Fibroblast of villous mesenchyme (primary cell): ENCODE results near the gene NPDC1. TPM values are rescaled to one million over a fixed set of nuclear protein-coding genes. Genes with fewer than 3 reads are reported as not detected.

ENCODE experiments used
- DNase-seq: peaks from one replicate; pipeline ENCODE4 v3.0.0-alpha.2; 2010; ENCODE audit warnings: low read depth
- H3K4me3 ChIP-seq: 2 replicates; pipeline ENCODE4 v1.5.1; 2011; ENCODE audit warnings: low read depth, mild to moderate bottlenecking, low read length
- total RNA-seq: library from RNA; depleted of rRNA; stranded (reverse); fragments of >200 nt; gene quantifications from 2 replicates; pipeline ENCODE4 v1.2.3, GENCODE V29; 2012
- TF ChIP-seq, protein P1 (sequence below): IDR thresholded peaks from 2 replicates; pipeline ENCODE4 v1.5.1; 2012; ENCODE audit warnings: low read depth, mild to moderate bottlenecking, low read length; ENCODE audit not compliant: insufficient read depth

The NPDC1 gene
- total RNA-seq, 1 donor = 13.0 TPM

DNA sequence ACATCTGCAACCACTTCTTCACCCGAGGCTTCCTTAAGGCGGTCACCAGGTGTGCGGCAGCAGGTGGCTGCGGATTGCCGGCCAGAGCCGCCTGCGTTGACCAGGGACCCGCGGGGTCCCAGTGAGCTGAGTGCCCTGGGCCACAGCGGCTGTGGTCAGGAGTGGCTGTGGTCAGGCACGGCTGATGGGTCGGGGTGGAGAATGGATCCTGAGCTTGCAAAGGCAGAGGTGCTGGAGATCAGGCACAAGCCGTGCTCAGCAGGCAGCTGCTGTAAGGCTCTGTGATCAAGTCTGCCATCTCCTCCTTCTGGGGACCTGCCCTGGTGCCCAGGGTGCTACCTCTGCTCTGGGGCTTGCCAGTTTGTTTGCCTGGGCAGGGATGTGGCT, 33.4 kb upstream of the NPDC1 start:
- TF ChIP-seq, protein P1, sequence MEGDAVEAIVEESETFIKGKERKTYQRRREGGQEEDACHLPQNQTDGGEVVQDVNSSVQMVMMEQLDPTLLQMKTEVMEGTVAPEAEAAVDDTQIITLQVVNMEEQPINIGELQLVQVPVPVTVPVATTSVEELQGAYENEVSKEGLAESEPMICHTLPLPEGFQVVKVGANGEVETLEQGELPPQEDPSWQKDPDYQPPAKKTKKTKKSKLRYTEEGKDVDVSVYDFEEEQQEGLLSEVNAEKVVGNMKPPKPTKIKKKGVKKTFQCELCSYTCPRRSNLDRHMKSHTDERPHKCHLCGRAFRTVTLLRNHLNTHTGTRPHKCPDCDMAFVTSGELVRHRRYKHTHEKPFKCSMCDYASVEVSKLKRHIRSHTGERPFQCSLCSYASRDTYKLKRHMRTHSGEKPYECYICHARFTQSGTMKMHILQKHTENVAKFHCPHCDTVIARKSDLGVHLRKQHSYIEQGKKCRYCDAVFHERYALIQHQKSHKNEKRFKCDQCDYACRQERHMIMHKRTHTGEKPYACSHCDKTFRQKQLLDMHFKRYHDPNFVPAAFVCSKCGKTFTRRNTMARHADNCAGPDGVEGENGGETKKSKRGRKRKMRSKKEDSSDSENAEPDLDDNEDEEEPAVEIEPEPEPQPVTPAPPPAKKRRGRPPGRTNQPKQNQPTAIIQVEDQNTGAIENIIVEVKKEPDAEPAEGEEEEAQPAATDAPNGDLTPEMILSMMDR = no peak
- H3K4me3 ChIP-seq = no peak overlapping the region
- DNase-seq = no peak

DNA sequence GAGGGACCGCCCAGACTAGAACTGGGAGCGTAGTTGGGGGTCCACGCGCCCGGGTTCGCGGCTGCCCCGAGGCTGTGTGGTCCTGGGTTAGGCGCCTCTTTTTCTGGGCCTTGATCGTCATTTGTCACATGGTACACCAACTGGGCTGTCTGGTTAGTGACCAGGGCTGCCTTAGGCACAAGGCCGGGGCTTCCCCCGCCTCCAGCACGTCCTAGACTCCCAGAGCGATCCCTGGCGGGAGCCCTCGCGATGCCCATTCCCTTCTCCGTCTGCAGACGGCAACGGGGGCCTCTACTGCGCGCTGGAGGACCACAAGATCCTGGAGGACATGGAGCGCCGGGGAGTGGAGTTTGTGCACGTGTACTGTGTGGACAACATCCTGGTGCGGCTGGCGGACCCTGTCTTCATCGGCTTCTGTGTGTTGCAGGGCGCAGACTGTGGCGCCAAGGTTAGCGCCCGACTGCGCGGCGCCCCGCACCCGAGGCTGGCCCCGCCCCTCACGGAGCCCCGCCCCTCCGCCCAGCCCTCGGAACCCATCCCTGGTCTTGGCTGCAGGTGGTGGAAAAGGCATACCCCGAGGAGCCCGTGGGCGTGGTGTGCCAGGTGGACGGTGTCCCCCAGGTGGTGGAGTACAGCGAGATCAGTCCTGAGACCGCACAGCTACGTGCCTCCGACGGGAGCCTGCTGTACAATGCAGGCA, 32.9 kb upstream of the NPDC1 start:
- TF ChIP-seq, protein P1 = no peak
- no peak for DNase-seq
- H3K4me3 ChIP-seq = peak overlapping the region; percentile 76

DNA sequence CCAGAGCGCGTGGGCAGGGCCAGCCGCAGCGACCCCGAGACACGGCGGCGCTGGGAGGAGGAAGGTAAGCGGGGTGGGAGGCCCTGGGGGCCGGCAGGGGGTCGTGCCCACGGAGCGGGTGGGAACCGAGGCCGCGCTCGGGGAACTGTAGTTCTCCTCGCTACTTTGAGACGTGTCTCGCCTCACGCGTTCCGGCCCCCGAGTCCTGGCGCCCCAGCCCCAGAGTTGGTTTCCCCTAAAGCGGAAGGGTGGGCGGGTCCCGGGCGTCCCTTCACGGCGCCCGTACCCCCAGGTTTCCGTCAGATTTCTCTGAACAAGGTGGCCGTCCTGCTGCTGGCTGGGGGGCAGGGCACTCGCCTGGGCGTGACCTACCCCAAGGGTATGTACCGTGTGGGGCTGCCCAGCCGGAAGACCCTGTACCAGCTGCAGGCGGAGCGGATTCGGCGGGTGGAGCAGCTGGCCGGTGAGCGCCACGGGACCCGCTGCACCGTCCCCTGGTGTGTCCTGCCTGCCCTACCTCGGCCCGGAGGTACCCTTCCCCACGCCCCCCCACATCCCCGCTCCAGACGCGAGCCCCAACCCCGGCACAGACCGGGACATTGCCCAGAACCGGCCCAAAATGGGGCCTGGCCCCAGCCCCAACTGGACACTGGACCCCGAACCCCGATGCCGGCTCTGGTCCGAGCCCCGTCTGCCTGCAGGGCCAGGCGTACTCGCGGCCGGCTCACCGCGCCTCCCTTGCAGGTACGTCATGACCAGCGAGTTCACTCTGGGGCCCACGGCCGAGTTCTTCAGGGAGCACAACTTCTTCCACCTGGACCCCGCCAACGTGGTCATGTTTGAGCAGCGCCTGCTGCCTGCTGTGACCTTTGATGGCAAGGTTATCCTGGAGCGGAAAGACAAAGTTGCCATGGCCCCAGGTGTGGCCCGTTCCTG, 32.0 kb upstream of the NPDC1 start:
- TF ChIP-seq, protein P1 = no peak
- H3K4me3 ChIP-seq = peak overlapping the region; percentile 76
- no peak for DNase-seq

DNA sequence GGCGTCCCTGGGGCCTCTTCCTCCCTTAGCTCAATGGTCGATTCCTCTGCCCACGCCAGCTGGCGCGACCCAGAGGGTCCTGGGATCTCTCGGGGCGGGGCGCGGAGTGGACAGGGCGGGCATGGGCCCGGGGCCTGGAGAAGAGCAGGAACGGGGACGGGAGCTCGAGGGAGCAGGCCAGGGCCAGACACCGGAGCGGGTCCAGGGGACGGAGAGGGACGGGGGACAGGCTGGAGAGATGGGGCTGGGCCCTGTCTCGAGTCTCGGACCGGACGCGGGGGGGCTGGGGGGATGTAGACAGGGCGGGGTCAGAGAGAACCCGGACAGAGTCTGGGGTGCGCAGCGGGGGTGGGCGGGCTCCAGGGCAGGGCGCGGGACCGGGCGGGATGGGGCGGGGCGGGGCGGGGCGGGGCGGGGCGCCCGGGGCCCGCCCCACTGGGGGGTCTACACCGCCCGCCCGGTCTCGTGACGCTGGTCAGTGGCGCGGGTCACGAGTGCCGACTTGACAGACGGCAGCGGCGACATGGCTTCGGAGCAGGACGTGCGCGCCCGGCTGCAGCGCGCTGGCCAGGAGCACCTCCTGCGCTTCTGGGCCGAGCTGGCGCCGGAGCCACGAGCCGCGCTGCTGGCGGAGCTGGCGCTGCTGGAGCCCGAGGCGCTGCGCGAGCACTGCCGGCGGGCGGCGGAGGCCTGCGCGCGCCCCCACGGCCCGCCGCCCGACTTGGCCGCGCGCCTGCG, 31.2 kb upstream of the NPDC1 start, which contains the start of gene UAP1L1:
Gene UAP1L1, plus strand, starts transcription at position 508 of the 738 bp plus-strand sequence. Its CDS starts 16 bp downstream, at position 524.
- TF ChIP-seq, protein P1 = no peak
- DNase-seq = peak; percentile 78
- peak within 1 kb of the TSS; percentile 76 for H3K4me3 ChIP-seq

DNA sequence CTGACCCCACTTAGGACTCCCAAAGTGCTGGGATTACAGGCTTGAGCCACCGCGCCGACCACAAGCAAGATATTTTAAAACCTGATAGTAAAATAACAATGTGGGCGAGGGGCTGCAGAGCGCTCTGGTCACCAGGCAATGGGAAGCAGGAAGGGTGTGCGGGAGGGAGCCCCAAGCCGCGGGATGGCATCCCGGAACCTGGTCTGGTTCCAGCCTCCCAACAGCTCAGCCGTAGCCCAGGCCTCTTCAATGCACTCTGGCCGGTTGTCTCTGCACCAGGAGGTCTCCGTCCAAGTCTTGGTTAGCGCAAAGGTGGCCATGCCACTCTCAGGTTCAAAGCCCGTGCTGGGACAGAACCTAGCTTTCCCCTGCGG, 30.6 kb upstream of the NPDC1 start:
- TF ChIP-seq, protein P1 = no peak
- peak overlapping the region; percentile 76 for H3K4me3 ChIP-seq
- DNase-seq = no peak

DNA sequence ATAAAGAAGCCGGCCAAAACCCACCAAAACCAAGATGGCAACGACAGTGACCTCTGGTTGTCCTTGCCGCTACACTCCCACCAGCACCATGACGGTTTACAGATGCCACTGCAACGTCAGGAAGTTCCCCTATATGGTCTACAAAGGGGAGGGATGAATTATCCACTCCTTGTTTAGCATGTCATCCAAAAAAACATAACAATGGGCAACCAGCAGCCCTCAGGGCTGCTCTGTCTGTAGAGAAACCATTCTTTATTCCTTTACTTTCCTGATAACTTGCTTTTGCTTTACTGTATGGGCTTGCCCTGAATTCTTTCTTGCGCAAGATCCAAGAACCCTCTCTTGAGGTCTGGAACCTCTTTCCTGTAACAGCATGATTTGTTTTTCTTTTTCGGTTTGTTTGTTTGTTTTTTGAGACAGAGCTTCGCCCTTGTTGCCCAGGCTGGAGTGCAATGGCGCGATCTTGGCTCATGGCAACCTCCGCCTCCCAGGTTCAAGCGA, 29.3 kb upstream of the NPDC1 start:
- TF ChIP-seq, protein P1 = no peak
- H3K4me3 ChIP-seq = no peak overlapping the region
- DNase-seq = no peak
